Epithelial cell of alveolus of lung (primary cell): Measurements from ENCODE around the gene OPA1. TPM values are rescaled to one million over a fixed set of nuclear protein-coding genes. Genes with fewer than 3 reads are reported as not detected.

Experiments used
- total RNA-seq: library from RNA; depleted of rRNA; stranded (reverse); fragments of >200 nt; gene quantifications from 2 replicates; pipeline ENCODE4 v1.2.1, GENCODE V29; 2015

The OPA1 gene
- 32.5 and 44.4 TPM in 2 replicates for total RNA-seq

GRCh38 chr3:193592841-193593667 lies at the start of gene OPA1:
Gene OPA1 (plus strand): TSS chr3:193593208. CDS start chr3:193593378, 170 bp downstream.

GRCh38 chr3:193554811-193555210 lies 38.2 kb upstream of the OPA1 start, which contains the start of gene ATP13A4:
Gene ATP13A4 (minus strand): TSS chr3:193554895. CDS start chr3:193554799, 96 bp downstream.

Other genes with a start within 250 kb of the OPA1 start
- not detected in 2 replicates for gene ATP13A5, start 214.5 kb upstream of the OPA1 start, total RNA-seq
- 0.72 TPM in 1 of 2 replicates, not detected in the other for gene ATP13A4, start 38.3 kb upstream of the OPA1 start, total RNA-seq